ENCODE measurements around the gene RNF126. TPM values are rescaled to one million over a fixed set of nuclear protein-coding genes. Genes with fewer than 3 reads are reported as not detected.
A peak's percentile ranks its signal among the peaks of the same experiment; 100 is the strongest.
"Not testable (repeated sequence)": the region's sequence is repeated elsewhere in the genome, so short reads cannot be mapped to it uniquely, and the experiment has no call there.

Gene RNF126
- total and polyA plus RNA-seq, 7 donors, result 25.2 to 72.1 (median 51.6) TPM

- peak overlapping the region; percentile 11 for H3K4me3 ChIP-seq
- DNase-seq, result no peak
- intact Hi-C loops (cut with DNase I), result no loop called here
Observed at GRCh38 chr19:703329-703650, 40.3 kb upstream of the RNF126 start.

GRCh38 chr19:702847-703246 is 39.8 kb upstream of the RNF126 start:
- ATAC-seq, result not testable (repeated sequence)

More at GRCh38 chr19:703329-703650, 40.3 kb upstream of the RNF126 start:
- Histone ChIP-seq H3K27ac (no peak overlapping the region), H3K36me3 (ENCODE audit: insufficient read depth in 1 of 2, low read depth in 1 of 2) (no peaks in the 10 kb centered on the region), H3K9me3 (no peaks in the 10 kb centered on the region), H3K4me1 (no peaks in the 10 kb centered on the region), H3K27me3 (ENCODE audit: insufficient read depth in 3 of 3, low read length in 2 of 3) (peaks cover 0 to 65% (median 9%) of the 10 kb centered on the region in 3 donors)
- no peak for TF ChIP-seq CTCF (IDR thresholded peaks at IDR 0.05)
- 20 to 30% (median 27%) methylated on average over 4 of the region's 4 CpGs for WGBS, 3 donors
- ATAC-seq, result peak in 1 of 4 donors; percentile 35

GRCh38 chr19:699885-700284 is 36.9 kb upstream of the RNF126 start:
- intact Hi-C loops (cut with DNase I); H3K36me3 ChIP-seq (ENCODE audit: insufficient read depth in 1 of 2, low read depth in 1 of 2); DNase-seq; H3K27ac ChIP-seq; H3K9me3 ChIP-seq; H3K4me1 ChIP-seq; ATAC-seq; H3K4me3 ChIP-seq: not testable (repeated sequence)
- WGBS, 3 donors, result 69 to 74% (median 70%) methylated on average over 11 to 13 of the region's 14 CpGs
- peaks cover 0 to 67% (median 10%) of the 10 kb centered on the region in 3 donors for H3K27me3 ChIP-seq (ENCODE audit: insufficient read depth in 3 of 3, low read length in 2 of 3)

More at GRCh38 chr19:702847-703246, 39.8 kb upstream of the RNF126 start:
- H3K4me3 ChIP-seq, result peak overlapping the region; percentile 11
- H3K4me1 ChIP-seq; H3K9me3 ChIP-seq; H3K36me3 ChIP-seq (ENCODE audit: insufficient read depth in 1 of 2, low read depth in 1 of 2); DNase-seq; H3K27ac ChIP-seq; intact Hi-C loops (cut with DNase I): not testable (repeated sequence)
- peaks cover 0 to 65% (median 6%) of the 10 kb centered on the region in 3 donors for H3K27me3 ChIP-seq (ENCODE audit: insufficient read depth in 3 of 3, low read length in 2 of 3)
- 71 to 72% (median 71%) methylated on average over 6 of the region's 6 CpGs for WGBS, 3 donors

GRCh38 chr19:698529-698928 is 35.5 kb upstream of the RNF126 start:
- DNase-seq; H3K4me3 ChIP-seq; H3K36me3 ChIP-seq (ENCODE audit: insufficient read depth in 1 of 2, low read depth in 1 of 2); H3K27ac ChIP-seq; H3K4me1 ChIP-seq; ATAC-seq; intact Hi-C loops (cut with DNase I); H3K9me3 ChIP-seq: not testable (repeated sequence)
- WGBS, 3 donors, result 87 to 91% (median 91%) methylated on average over 15 of the region's 15 CpGs
- H3K27me3 ChIP-seq (ENCODE audit: insufficient read depth in 3 of 3, low read length in 2 of 3), result peaks cover 0 to 66% (median 9%) of the 10 kb centered on the region in 3 donors

GRCh38 chr19:695352-695949 is 32.4 kb upstream of the RNF126 start, which contains the start of gene PRSS57:
TSS of gene PRSS57 (minus strand) at chr19:695452. CDS start at chr19:695430, 22 bp downstream.
- DNase-seq (no peak), ATAC-seq (no peak)
- Histone ChIP-seq H3K4me1 (no peaks in the 10 kb centered on the region), H3K36me3 (ENCODE audit: insufficient read depth in 1 of 2, low read depth in 1 of 2) (no peaks in the 10 kb centered on the region), H3K4me3 (no peak within 1 kb of the TSS), H3K27me3 (ENCODE audit: insufficient read depth in 3 of 3, low read length in 2 of 3) (peaks cover 0 to 41% (median 7%) of the 10 kb centered on the region in 3 donors), H3K27ac (no peak within 1 kb of the TSS), H3K9me3 (no peaks in the 10 kb centered on the region)
- no peak for TF ChIP-seq CTCF (IDR thresholded peaks at IDR 0.05)
- intact Hi-C loops (cut with DNase I), result no loop called here
- WGBS, 3 donors, result 55 to 66% (median 60%) methylated on average over 30 to 31 of the region's 31 CpGs

GRCh38 chr19:694481-695351 is 31.7 kb upstream of the RNF126 start:
- DNase-seq (no peak), ATAC-seq (no peak)
- H3K27me3 ChIP-seq (ENCODE audit: insufficient read depth in 3 of 3, low read length in 2 of 3), result peaks cover 0 to 40% (median 7%) of the 10 kb centered on the region in 3 donors
- H3K9me3 ChIP-seq, result no peaks in the 10 kb centered on the region
- no peak overlapping the region for H3K4me3 ChIP-seq
- TF ChIP-seq CTCF (IDR thresholded peaks at IDR 0.05), result no peak
- no peak overlapping the region for H3K27ac ChIP-seq
- intact Hi-C loops (cut with DNase I), result no loop called here
- H3K4me1 ChIP-seq, result no peaks in the 10 kb centered on the region
- no peaks in the 10 kb centered on the region for H3K36me3 ChIP-seq (ENCODE audit: insufficient read depth in 1 of 2, low read depth in 1 of 2)
- WGBS, 3 donors, result 33 to 41% (median 35%) methylated on average over 39 to 41 of the region's 41 CpGs
